ENCODE data around the gene RAMP2. TPM values are rescaled to one million over a fixed set of nuclear protein-coding genes. Genes with fewer than 3 reads are reported as not detected.
A peak's percentile ranks its signal among the peaks of the same experiment; 100 is the strongest.

Gene RAMP2
- total and polyA plus RNA-seq, 2 of the 13 experiments (the other 11 are each of a cell fraction or from before 2014, with no cell fraction given): 1.4 to 5.2 TPM

- TF ChIP-seq ZNF407 (CRISPR knock-in tag; IDR thresholded peaks at IDR 0.05; ENCODE audit: not compliant biosample characterization) (no peak), ZNF431 (CRISPR knock-in tag; IDR thresholded peaks at IDR 0.05; ENCODE audit: borderline replicate concordance, low read depth) (no peak), MXI1 (IDR thresholded peaks at IDR 0.05; ENCODE audit: borderline replicate concordance, low read depth, low read length) (peak; percentile 38; the same call in 1 of the 3 replicates)
- TF ChIP-seq, protein P1, sequence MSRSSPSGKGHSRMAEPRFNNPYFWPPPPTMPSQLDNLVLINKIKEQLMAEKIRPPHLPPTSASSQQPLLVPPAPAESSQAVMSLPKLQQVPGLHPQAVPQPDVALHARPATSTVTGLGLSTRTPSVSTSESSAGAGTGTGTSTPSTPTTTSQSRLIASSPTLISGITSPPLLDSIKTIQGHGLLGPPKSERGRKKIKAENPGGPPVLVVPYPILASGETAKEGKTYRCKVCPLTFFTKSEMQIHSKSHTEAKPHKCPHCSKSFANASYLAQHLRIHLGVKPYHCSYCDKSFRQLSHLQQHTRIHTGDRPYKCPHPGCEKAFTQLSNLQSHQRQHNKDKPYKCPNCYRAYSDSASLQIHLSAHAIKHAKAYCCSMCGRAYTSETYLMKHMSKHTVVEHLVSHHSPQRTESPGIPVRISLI (CRISPR knock-in tag; IDR thresholded peaks at IDR 0.05; ENCODE audit: borderline replicate concordance): peak; percentile 82; the same call in 1 of the 2 replicates
- TF ChIP-seq, protein P2, sequence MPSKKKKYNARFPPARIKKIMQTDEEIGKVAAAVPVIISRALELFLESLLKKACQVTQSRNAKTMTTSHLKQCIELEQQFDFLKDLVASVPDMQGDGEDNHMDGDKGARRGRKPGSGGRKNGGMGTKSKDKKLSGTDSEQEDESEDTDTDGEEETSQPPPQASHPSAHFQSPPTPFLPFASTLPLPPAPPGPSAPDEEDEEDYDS (CRISPR knock-in tag; IDR thresholded peaks at IDR 0.05): 0 out of 2 replicates have a peak, but pooled peaks have one; percentile 5
These were observed 43.9 kb downstream of the RAMP2 start (continued) for GRCh38 chr17:42804918-42805367.
